Nephron progenitor cell (in vitro differentiated cells): ENCODE data around the gene CAMKMT.

Experiments
- DNase-seq: peaks from one replicate; pipeline ENCODE4 v3.0.0; 2021
- H3K27ac Mint-ChIP-seq: 2 replicates; pipeline ENCODE4 v1.8.0; 2021; ENCODE audit warnings: mild to moderate bottlenecking, moderate library complexity, mixed read lengths
- H3K27me3 Mint-ChIP-seq: 2 replicates; pipeline ENCODE4 v1.8.0; 2021; ENCODE audit warnings: mild to moderate bottlenecking, low read depth, mixed read lengths; ENCODE audit not compliant: poor library complexity
- H3K36me3 Mint-ChIP-seq: 2 replicates; pipeline ENCODE4 v1.8.0; 2021; ENCODE audit warnings: low read depth, mixed read lengths
- H3K4me1 Mint-ChIP-seq: 2 replicates; pipeline ENCODE4 v1.8.0; 2021; ENCODE audit warnings: mixed read lengths
- H3K4me3 Mint-ChIP-seq: 2 replicates; pipeline ENCODE4 v1.8.0; 2021; ENCODE audit warnings: mild to moderate bottlenecking, moderate library complexity, mixed read lengths
- H3K9me3 Mint-ChIP-seq: 2 replicates; pipeline ENCODE4 v1.8.0; 2021; ENCODE audit warnings: mild to moderate bottlenecking, moderate library complexity, mixed read lengths
- TF ChIP-seq, protein P1 (sequence below): fragments of 200-600 bp; sonication (generic); IDR thresholded peaks from 2 replicates; pipeline ENCODE4 v1.5.0; 2021; ENCODE audit warnings: antibody characterized with exemption

Gene CAMKMT

GRCh38 chr2:44822174-44822573 is 460.4 kb downstream of the CAMKMT start:
- DNase-seq = no peak
- H3K9me3 Mint-ChIP-seq = peaks cover 3% of the 10 kb centered on the region
- H3K4me3 Mint-ChIP-seq = no peak overlapping the region
- H3K4me1 Mint-ChIP-seq = peaks cover 37% of the 10 kb centered on the region
- H3K27ac Mint-ChIP-seq = no peak overlapping the region
- TF ChIP-seq, protein P1, sequence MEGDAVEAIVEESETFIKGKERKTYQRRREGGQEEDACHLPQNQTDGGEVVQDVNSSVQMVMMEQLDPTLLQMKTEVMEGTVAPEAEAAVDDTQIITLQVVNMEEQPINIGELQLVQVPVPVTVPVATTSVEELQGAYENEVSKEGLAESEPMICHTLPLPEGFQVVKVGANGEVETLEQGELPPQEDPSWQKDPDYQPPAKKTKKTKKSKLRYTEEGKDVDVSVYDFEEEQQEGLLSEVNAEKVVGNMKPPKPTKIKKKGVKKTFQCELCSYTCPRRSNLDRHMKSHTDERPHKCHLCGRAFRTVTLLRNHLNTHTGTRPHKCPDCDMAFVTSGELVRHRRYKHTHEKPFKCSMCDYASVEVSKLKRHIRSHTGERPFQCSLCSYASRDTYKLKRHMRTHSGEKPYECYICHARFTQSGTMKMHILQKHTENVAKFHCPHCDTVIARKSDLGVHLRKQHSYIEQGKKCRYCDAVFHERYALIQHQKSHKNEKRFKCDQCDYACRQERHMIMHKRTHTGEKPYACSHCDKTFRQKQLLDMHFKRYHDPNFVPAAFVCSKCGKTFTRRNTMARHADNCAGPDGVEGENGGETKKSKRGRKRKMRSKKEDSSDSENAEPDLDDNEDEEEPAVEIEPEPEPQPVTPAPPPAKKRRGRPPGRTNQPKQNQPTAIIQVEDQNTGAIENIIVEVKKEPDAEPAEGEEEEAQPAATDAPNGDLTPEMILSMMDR = no peak
- peaks cover 25% of the 10 kb centered on the region for H3K27me3 Mint-ChIP-seq
- no peaks in the 10 kb centered on the region for H3K36me3 Mint-ChIP-seq
